ENCODE data around the gene RAD50.
"Not testable (repeated sequence)": the region's sequence is repeated elsewhere in the genome, so short reads cannot be mapped to it uniquely, and the experiment has no call there.

The RAD50 gene

DNA sequence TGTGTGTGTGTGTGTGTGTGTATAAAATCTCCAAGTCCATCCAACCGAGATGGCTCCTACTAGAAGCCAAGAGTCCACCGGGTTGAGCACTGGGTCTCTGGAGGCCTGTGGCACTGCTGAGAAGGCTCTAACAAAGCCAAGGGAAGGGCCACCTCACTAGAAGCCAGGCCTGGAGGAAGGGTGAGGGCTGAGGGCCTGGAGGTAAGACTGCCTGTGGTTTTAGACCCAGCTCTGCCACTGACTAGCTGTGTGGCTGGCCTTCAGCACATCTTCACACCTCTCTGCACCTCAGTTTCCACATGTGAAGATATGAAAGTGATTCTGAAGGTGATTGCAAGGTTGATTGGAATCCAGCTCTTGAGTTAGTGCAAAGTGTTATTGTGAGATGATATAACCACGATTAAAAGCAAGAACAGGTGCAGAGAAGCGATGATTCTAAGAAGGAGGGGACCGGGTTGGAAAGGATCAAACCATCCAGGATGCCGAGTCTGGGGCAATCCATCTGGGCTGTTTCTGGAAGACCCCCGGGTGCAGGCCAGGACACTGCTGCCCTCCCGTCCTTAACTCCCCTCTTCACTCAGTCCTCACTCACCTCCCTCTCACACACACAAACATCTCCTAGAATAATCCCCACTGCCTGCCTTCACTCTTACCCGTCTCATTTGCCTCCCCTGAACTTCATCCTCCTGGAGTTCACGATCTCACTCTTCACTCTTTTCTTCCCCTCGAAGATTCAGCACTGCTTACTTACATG lies 119.3 kb downstream of the RAD50 start:
- no peak for DNase-seq (ENCODE audit: low read depth in 2 of 2)

DNA sequence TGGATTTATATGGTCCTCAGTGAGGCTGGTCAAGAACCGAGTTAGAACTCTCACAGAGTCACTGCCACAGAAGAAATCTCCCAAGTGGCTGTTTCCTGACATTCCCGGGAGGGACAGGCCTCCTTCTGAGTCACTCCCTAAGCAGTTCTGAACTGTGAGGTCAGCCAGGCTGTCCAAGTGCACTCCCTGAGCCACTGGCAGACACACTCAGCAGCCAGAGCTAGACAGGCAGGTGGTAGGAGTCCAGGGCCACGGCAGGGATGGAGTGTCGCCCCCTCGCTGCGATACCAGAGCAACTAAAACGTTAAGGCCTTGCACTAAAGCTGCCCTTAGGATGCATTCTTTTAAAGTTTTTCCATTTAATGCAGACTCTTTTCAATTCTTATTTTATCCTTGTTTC lies 120.4 kb downstream of the RAD50 start:
- DNase-seq (ENCODE audit: low read depth in 2 of 2): no peak

DNA sequence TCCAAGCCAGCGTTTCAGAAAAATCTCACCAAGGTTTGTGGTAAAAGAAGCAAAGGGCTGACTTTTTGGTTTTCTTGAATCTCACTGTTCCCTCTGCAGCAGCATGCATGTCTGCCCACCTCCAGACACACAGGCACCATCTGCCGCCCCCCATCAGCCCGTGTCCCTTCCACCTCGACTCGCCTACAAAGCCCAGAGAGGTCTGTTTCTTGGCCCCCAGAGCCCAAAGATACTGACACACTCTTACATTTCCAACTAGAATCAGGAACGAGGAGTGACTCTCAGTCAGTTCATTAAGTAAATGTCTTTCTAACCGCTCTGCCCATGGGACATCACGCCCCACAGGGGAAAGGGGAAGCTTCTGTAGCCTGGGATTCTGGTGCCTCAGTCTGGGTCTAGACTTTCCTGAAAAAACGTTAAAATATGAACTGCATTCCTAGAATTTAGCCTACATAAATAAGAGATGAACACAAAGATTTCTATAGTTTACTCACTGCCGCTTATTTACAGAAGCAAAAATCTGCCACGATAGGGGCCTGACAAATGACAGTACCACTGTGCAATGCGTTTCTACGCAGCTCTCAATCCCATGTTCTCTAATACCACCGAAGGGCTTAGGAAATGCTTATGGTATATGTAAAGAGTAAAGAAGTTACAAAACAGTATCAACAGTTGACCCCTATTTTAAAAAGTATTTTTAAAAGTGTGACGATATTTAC lies 121.1 kb downstream of the RAD50 start:
- no peak for DNase-seq (ENCODE audit: low read depth in 2 of 2)

DNA sequence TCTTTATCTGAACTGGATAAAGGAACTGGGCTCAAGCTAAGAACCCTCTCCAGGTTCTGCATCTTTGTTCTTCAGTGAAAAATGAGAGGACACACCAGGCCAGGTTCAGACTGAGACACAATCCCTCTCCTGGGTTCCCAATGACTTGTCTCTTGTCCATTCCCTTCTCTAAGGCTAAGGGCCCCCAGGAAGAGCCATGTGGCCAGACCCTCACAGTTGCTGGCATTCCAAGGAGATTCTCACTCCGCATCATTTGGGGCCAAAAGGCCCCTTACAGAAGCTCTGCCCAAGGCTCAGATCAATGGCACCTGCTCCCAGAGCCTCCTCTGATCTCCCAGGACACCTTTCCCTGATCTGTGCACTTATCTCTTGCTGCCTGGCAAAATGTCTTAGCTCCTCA lies 122.0 kb downstream of the RAD50 start:
- DNase-seq (ENCODE audit: low read depth in 2 of 2): no peak

DNA sequence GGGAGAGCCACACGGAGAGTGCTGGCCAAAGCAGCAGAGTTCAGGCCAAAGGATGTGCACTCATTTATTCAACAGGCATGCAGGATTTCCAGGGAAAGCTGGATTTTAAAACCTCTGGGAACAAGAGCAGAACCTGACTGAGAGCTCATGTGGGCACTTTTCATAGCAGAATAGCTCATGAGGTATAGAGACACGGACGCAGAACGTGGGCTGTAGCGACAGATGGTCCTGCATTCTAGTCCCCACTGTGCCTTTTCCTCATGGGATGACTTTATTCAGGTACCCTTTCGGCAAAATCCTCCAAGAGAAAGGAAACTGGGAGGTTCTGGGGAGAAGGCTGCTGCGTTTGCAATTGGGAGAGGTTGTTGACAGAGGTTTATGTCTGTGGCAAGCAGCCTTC lies 122.4 kb downstream of the RAD50 start:
- no peak for DNase-seq (ENCODE audit: low read depth in 2 of 2)

DNA sequence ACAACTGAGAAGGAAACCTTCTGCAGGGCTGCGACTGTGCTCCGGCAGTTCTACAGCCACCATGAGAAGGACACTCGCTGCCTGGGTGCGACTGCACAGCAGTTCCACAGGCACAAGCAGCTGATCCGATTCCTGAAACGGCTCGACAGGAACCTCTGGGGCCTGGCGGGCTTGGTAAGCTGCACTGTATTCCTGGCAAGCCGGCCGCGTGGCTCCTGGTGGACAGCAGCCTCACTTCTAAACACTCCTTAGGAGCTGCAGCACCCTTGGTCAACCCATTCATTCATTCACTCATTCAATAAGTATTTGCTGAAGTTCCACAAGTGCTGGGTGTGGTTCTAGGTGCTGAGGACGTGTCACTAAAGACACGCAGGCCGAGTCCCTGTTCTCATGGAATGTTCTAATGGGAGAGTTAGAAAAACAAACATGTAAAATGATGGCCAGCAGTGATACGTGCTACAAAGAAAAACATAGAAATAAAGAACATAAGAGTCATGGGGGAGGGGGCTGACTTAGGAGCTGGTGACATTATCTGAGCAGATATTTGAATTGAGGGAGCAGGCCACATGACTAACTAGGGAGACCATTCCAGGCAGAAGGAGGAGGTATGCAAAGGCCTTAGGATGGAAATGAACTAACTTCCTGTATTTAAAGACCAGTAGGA lies 123.1 kb downstream of the RAD50 start:
- no peak for DNase-seq (ENCODE audit: low read depth in 2 of 2)

DNA sequence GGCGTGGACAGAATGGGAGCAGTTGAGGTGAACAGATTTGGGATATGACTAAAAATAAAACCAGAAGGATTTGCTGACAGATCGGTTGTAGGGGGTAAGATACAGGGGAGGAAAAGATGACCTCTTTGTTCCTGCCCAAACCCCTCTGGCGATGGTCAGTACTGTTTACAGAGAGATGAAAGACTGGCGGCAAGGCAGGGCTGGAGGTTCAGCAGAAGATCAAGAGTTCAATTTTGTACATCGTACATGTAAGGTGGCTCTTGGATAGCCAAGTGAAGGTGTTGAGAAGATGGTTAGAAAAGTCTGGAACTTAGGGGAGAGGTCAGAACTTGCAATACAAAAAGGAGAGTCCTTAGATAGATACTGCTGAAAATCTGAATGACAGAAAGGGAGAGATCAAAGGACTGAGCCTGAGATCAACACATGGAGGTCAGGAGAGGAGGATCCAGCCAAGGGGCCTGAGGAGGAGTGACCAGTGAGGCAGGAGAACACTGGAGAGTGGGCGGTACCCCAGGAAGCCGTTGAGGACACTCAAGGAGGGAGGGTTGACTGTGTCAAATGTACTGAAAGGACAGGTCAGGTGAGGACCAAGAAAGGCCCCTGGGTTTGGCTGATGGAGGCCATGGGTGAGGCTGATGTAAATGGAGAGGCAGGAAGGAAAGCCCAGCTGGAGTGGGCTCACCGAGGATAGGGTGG lies 124.2 kb downstream of the RAD50 start:
- no peak for DNase-seq (ENCODE audit: low read depth in 2 of 2)

DNA sequence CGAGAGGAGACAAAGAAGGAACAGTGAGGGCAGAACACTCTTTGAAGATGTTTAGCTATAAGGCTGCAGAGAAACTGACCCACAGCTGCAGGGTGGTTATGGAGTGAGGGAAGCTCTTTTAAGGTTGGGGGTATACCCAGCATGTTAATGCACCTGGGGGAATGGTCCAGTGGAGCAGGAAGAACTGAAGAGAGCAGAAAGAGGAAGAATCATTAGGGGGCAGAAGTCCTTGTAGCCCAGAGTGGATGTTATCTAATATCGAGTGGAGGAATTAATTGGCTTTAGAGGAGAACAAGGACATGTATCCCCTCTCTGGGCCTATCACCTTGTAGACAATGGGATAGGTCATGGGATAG lies 124.7 kb downstream of the RAD50 start:
- no peak for DNase-seq (ENCODE audit: low read depth in 2 of 2)

DNA sequence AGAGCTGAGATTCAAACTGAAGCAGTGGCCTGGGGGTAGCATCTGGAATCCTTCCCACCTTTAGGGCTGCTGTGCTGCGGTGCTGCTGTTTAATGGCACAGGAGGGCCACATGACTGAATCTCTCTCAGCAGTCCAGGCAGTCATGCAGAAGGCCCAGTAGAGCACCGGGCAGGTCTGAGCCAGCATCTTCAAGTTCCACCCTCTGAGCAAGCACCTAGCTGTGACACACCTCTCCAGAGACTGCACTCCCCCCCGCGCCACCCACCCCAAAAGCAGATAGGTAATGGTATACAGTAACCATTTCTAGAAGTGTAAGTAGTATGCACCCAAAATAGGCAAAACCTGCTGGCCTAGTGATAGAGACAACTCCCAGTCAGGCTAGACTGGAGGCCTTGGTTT lies 125.2 kb downstream of the RAD50 start:
- DNase-seq (ENCODE audit: low read depth in 2 of 2): no peak

DNA sequence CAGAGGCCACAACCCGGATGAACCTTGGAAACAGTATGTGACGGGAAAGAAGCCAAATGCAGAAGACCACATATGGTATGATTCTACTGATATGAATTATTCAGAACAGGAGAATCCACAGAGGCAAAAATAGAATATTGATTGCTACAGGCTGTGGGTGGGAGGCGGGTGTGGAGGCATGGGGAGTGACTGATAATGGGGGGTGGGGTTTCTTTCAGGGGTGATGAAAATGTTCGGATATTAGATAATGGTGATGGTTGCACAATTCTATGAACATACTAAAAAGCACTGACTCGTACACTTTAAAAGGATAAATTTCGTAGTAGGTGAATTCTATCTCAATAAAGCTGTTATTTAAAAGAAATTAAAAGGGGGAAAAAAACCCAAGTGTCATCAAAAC lies 127.7 kb downstream of the RAD50 start:
- no peak for DNase-seq (ENCODE audit: low read depth in 2 of 2)

DNA sequence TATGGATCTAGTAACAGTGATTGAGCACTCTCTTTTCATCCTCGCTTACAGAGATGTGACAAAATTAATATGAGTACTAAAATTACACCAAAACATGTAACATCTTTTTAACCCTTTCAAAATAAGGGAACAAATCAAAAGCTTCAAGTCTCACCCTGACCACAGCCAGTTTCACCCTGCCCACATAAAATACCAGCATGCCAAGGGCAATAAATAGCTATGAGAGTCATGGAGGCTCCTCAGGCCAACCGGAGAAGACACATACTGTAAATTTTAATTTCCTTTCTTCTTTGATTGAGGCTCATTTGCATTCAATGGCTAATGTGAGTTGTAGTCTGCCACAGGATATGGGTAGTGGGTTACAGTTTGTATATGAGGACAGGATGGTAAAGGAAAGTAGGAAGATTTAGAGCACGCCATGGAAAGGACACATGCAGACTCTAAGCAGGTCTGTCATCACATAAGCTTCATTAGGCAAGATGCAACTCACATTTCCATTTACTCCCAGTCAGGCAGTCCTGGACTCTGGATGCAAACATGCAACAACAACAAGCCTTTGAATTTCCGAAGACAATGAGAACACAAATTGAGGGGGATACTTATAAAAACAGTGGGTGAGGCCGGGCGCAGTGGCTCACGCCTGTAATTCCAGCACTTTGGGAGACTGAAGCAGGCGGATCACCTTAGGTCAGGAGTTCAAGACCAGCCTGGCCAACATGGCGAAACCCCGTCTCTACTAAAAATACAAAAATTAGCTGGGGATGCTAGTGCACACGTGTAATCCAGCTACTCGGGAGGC lies 128.3 kb downstream of the RAD50 start:
- DNase-seq (ENCODE audit: low read depth in 2 of 2): no peak

DNA sequence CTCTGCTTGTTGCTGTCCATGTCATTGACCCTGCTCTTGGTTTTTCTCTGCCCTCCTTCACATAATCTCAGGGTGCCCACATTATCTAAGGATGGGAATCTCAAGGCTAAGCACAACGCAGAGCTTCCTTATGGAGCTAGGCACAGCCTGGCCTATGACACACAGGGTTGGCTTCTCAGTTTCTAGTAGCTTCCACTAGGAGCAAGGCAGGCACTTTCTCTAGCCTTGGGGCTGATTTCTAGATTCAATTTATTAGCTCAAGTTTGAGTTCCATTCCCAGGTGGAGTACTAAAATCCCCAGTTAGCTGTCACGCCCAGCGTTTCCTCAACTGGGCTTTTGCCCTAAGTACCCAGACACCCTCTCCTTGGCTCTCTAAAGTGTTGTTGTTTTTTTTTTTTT lies 129.4 kb downstream of the RAD50 start:
- no peak for DNase-seq (ENCODE audit: low read depth in 2 of 2)

DNA sequence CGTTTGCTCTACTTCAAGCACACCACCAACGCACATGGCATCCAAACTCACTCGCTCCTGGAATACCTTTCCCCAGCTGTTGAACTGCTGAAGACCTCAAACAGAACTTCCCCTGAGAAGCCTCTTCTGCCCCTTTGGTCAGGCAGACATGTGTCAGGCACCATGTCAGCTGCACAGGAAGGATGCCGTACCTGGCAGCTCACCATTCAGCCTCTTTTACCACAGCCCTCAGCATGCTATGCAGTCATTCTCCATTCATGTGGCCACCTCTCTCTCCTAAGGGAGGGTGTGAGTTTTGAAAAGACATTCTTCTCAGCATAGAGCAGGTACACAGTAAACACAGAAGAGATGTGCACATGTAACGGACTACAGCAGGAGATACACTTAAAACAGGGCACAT lies 131.2 kb downstream of the RAD50 start:
- no peak for DNase-seq (ENCODE audit: low read depth in 2 of 2)

DNA sequence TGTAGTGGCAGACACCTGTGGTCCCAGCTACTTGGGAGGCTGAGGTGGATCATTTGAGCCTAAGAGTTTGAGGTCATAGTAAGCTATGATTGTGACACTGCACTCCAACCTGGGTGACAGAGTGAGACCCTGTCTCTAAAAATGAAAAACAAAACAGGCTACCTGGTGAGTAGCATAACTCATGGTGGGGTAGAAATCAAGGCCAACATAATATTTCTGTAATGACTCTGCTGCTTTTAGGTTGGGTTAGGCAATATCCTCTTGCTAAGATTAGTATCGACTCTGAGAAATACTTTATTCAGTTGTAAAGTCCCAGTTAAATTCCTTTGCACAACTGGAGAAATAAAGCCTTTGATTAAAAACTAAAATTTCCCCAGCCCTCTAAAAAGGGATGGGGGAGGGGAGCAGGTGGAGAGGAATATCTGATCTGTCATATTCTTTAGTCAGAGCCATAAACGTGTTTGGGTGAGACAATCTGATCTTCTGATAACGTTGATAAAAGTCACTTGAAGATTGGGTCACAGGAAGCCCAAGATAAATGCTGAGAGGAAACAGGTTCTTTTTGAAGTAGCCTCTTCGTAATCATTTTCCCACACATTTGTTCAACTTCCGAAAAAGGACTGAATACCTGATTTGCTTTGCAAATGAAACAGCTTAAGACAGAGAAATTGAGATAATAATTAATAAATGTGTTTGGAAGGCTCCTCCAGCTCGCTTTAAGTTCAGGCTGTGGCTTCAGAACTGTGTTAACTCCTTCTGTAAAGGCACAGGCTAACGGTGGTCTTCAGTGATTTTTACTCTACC lies 132.0 kb downstream of the RAD50 start:
- DNase-seq (ENCODE audit: low read depth in 2 of 2): no peak

DNA sequence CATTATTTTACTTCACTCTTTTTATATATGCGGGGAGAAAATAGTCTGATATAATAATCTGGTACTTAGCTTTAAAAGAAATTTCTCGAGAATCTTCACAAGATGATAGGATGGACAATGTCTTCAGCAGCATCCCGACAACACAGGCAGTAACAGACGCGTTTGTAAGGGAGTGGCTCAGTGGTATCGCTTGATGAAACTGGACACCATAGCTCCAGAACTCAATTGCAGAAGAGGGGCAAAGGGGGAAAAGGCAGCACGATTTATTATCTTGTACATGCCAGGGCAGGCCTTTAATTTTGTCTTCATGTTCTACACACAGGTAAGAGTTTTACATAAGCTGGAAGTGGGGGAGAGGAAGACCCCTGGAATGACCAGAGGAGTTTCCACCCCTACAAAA lies 132.7 kb downstream of the RAD50 start:
- no peak for DNase-seq (ENCODE audit: low read depth in 2 of 2)

DNA sequence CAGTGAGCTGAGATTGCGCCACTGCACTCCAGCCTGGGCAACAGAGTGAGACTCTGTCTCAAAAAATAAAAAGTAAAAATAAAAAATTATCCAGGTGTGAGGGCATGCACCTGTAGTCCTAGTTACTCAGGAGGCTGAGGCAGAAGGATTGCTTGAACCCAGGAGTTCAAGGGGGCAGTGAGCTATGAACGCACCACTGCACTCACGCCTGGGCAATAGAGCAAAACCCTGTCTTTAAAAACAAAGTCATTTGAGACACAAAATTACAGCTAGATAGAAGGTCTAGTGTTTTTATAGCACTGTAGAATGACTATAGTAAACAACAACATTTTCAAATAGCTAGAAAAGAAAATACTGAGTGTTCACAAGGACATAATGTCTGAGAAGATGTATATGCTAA lies 133.4 kb downstream of the RAD50 start:
- no peak for DNase-seq (ENCODE audit: low read depth in 2 of 2)

DNA sequence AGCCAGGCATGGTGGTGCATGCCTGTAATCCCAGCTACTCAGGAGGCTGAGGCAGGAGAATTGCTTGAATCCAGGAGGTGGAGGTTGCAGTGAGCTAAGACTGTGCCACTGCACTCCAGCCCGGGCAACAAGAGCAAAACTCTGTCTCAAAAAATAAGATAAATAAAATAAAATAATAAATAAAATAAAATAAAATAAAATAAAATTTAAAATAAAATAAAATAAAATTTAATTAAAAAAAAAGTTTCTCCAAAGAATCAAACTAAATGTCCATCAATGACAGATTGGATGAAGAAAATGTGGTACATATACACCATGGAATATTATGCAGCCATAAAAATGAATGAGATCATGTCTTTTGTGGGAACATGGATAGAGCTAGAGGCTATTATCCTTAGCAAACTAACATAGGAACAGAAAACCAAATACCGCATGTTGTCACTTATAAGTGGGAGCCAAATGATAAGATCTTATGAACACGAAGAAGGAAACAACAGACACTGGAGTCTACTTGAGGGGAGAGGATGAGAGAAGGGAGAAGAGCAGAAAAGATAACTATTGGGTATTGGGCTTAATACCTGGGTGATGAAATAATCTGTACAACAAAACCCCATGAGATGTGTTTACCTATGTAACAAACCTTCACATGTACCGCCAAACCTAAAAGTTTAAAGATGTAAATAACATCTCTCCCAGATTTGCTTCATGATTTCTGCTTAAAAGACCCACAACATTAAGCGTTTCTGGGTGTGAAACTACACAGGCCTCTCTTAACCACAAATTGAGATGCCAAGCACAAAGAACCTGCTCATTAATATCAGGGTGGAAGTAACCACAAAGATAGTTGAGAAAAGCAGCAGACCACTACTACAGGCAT lies 135.2 kb downstream of the RAD50 start:
- not testable (repeated sequence) for DNase-seq (ENCODE audit: low read depth in 2 of 2)

DNA sequence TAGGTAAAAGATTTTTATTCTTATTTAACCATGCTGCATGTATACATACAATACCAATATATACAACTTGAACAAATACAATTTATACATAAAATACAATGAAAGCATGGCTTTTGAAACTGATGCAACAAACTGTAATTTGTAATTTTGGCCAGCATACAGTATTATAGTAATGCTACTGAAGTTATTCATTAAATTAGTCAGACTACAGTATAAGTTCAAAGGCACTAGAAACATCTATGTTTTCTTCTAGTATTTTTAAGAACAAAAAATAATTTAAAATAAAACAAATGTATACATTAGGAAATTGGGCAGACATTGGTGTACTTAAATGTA lies 135.8 kb downstream of the RAD50 start:
- no peak for DNase-seq (ENCODE audit: low read depth in 2 of 2)
